SK-MEL-5 (cell line): ENCODE measurements around the gene CUL7. TPM values are rescaled to one million over a fixed set of nuclear protein-coding genes. Genes with fewer than 3 reads are reported as not detected.

Source experiments
- DNase-seq: peaks from one replicate; pipeline ENCODE4 v3.0.0-alpha.2; 2016; ENCODE audit warnings: low read depth, low spot score
- in situ Hi-C: cut with HindIII; loops from 2 replicates; pipeline ENCODE4 v1.10.0; 2016; ENCODE audit warnings: low sequenced_read_pairs, high pct_unique_total_duplicates, low pct_unique_long_range_greater_than_20kb
- polyA plus RNA-seq, 2 experiments: library from polyadenylated mRNA; depleted of rRNA; stranded (reverse); fragments of >200 nt; gene quantifications; 2 replicates each; pipeline ENCODE4 v1.2.3, GENCODE V29; 2015
- total RNA-seq: library from RNA; depleted of rRNA; stranded (reverse); fragments of >200 nt; shearing (Covaris generic); gene quantifications from 2 replicates; pipeline ENCODE4 v1.2.3, GENCODE V29; 2014; rRNA removed

Gene CUL7
- 18.8 and 20.2 TPM in 2 replicates for total RNA-seq
- polyA plus RNA-seq (2015; cell fraction: cytosol; rRNA removed): 21.8 and 30.3 TPM in 2 replicates
- 97.1 and 109 TPM in 2 replicates for polyA plus RNA-seq (2015; cell fraction: nucleus; rRNA removed)

DNA sequence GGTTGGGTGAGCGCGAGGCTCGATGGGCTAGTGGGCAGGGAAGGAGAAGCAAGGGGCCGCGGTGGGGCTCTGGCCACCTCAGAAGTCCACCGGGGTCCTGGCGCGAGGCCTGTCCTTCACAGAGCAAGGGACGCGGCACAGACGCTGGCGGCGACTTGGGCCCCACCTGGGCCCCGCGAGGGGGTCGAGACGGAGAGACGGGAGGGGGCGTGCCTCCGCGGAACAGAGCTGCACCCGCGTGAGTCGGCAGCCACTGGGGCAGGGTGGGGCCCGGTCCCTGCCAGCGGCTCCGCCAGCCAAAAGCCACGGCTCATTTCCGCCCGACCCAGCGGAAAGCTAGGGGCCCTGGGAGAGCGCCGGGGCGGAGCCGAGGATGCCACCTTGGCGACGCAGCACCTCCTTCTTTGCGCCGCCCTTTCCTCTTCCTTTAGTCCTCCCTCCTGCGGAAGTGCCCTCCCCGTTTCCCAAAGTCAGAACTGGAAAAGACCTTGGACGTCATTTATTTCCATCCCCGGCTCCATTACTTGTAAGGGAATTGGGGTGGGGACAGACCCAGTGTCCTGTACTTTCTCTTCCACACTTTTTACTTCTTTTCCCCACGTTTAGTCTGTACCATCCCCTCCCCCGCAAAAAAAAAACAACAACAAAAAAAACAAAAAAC lies at the start of gene CUL7:
CUL7 (minus strand) TSS at position 307 of the 661 bp plus-strand sequence. CDS start 1,063 bp downstream, outside the sequence.
- DNase-seq: peak; percentile 94
- in situ Hi-C loops: no loop called here

DNA sequence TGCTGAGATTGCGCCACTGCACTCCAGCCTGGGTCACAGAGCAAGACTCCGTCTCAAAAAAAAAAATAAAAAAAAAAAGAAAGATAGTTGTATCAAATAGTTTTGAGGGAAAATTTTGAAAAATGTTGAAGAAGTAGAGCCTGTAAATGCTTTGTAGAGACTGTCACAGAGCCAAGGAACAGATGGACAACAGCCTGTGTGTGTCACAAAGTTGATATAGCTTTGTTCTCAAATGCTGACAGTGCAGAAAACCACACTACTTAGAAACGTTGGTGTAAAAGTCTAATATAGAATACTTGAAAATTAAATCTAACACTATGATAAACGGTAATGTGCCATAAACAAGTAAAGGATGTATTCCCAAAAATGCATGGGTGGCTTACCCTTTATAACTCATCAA lies 47.8 kb upstream of the CUL7 start:
- in situ Hi-C loops: no loop called here
- no peak for DNase-seq

DNA sequence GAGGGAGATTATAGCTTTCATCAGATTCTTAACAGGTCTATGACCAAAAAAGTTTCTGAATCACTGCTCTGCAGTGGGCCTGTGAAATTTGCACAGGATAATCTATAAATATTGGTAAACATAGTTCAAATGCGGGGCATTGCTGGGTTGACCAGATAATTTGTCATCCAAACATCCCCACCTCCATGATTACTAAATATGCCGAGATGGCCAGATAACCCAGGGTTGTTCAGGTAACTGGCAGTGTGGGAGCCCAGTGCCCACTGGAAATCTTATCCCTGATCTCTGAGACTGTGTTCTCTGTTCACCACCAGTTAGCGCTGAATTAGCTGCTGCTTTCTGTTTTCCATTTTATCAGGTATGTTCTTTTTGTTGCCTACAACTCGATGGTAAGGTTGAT lies 43.9 kb upstream of the CUL7 start:
- in situ Hi-C loops: no loop called here
- no peak for DNase-seq

DNA sequence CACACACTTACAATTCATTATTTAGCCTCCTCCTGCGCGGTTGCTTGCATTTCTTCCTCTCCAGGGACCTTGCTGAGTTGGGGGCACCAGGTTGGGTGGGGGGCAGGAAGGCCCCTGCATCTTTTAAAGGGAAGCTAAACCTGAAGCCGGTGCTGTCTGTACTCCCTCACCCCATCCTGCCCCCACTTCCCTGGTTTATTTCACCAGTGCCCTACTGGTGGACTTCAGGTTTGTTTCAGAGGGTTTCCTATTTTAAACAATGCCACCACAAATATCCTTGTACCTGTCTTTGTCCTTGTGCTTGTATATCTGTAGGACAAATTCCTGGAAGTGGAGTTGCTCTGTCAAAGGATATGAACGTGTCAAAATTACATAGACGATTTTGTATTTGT lies 43.4 kb upstream of the CUL7 start:
- in situ Hi-C loops: no loop called here
- no peak for DNase-seq

DNA sequence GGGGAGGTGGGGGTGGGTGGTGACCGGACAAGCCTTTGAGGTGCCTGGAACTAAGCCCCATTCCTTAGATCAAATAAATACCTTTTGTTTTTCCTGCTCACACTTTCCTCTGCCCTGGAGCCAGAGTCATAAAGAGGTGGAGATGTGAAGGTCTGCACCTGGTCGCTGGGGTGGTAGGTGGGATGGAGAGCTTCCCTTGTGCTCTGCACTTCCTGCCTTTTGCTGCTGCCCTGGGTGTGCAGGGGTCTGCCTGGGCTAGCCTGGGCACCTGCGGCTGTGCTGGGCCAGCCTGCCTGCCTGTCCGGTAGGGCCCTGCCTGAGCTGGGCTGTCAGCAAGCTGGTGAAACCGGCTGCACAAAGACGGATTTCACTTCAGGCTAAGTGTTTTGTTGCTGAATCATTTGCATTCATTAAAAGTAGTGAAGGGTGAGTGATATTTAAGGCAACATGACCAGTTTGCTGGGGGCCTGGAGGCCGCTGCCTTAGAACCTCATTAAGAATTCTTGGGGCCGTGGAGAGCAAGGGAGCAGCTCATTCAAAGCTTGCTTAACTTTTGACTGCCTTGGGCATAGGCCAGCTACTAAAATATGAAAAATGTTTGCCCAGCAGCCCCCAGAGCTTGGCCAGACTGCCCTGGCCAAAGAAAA lies 42.9 kb upstream of the CUL7 start:
- DNase-seq: peak; percentile 38
- in situ Hi-C loops: no loop called here

DNA sequence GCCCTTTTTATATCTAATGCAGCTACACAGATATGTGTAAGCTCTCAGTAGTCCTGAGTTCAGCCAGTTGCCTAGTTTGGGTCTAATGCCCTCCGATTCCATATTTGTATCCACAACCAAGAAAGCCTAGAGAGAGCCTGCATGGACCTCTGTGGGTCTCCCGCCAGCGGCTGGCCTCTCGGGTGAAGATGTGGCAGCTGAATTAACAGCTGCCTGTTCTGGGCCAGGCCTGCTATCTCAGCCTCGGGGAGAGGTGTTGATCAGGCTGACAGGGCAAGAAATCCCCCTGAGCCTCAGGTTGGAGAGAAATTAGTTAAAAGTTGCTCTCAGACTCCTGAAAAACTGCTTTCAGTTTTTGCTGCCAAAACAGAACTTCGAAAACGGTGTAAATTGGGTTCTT lies 42.3 kb upstream of the CUL7 start:
- DNase-seq: no peak
- in situ Hi-C loops: no loop called here

DNA sequence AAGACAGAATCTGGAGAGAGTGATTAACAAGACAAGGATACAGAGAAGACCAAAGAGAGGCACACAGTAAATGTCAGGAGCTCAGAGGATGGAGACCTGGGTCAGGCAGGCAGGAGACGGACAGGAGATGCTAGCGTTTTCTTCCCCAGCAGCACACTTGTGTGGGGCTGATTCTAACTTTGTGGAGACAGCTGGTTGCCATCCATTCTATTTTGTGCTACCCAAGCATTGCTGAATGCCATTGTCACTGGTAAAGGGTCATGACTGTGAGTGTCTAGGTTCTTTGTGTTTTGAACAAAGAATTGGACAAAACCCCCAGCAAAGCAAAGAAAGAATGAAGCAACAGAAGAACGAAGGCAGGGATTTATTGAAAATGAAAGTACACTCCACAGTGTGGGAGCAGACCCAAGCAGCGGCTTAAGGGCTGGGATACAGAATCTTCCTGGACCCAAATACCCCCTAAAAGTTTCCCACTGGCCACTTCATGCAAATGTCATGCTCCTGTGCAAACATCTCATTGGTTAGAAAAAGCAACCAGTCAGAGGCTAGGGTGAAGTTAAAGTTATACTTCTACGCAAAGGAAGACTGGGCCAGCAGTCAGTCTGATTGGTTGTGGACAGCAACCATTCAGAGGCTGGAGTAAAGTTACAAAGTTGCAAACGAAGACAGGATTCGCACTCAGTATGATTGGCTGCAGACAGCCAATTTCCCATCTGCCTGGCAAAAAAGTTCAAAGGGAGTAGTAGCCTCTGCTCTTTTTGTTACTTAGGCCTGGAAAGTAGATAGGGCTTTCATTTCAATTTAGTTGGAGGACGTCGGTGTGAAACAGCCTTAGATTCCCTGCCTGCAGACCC lies 40.0 kb upstream of the CUL7 start:
- in situ Hi-C loops: no loop called here
- DNase-seq: peak; percentile 29

DNA sequence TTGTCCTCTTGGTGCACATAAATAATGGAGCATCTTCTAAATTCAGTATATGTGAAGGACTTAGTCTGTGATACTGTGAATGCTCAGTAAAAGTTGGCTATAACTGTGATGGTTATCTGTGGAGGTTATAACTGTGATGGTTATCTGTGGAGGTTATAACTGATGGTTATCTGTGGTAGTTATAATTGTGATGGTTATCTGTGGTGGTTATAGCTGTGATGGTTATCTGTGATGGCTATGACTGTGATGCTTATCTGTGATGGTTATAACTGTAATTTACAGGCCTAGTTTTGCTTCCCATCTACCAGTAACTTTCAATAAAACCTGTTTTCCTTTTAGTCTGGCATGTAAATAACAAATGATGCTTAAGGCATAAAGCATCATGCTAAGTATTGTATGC lies 39.0 kb upstream of the CUL7 start:
- DNase-seq: no peak
- in situ Hi-C loops: no loop called here

DNA sequence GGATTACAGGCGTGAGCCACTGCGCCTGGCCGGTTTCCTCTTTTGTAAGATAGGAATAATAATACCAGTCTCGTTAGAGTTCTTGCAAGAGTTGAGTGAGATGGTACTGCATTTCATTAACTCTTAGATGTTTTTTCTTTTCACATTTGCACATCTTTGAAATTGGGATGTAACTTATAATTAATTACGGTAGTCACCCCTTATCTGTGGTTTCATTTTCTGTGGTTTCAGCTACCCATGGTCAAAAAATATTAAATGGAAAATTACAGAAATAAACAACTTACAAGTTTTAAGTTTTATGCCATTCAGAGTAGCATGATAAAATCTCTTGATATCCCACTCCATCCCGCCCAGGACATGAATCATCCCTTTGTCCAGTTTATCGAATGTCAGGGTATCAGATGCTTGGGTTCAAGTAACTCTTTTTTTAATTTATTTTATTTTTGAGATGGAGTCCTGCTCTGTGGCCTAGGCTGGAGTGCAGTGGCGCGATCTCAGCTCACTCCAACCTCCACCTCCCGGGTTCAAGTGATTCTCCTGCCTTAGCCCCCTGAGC lies 37.9 kb upstream of the CUL7 start:
- in situ Hi-C loops: no loop called here
- DNase-seq: no peak

DNA sequence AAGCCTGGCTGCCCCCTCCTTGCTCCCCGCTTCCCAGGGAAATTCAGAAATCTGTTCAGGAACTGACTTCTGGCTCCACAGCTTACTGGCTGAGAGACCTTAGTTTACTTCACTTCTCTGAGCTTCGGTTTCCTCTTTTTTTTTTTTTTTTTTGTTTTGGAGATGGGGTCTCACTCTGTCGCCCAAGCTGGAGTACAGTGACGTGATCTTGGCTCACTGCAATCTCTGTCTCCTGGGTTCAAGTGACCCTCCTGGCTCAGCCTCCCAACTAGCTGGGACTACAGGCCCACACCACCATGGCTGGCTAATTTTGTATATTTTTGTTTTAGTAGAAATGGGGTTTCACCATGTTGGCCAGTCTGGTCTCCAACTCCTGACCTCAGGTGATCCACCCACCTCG lies 37.4 kb upstream of the CUL7 start:
- DNase-seq: no peak
- in situ Hi-C loops: no loop called here

DNA sequence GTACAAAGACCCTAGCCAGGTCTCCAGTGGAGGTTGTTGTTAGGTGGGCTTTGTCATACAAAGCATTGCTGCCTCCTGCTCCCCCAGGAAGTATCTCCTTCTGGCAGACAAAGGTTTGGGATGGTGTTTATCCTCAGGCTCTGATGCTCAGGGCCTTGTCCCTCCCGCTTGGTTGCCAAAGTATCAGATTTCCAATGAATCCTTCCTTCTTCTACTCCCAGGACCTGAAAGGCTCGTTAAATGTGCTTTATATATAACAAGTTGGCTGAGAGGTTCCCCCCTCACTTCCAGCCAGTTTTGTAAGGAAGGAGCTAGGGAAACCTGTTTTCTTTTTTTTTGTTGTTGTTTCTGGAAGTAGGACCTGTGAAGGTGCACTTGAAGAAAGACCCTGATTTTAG lies 36.9 kb upstream of the CUL7 start:
- in situ Hi-C loops: no loop called here
- no peak for DNase-seq

DNA sequence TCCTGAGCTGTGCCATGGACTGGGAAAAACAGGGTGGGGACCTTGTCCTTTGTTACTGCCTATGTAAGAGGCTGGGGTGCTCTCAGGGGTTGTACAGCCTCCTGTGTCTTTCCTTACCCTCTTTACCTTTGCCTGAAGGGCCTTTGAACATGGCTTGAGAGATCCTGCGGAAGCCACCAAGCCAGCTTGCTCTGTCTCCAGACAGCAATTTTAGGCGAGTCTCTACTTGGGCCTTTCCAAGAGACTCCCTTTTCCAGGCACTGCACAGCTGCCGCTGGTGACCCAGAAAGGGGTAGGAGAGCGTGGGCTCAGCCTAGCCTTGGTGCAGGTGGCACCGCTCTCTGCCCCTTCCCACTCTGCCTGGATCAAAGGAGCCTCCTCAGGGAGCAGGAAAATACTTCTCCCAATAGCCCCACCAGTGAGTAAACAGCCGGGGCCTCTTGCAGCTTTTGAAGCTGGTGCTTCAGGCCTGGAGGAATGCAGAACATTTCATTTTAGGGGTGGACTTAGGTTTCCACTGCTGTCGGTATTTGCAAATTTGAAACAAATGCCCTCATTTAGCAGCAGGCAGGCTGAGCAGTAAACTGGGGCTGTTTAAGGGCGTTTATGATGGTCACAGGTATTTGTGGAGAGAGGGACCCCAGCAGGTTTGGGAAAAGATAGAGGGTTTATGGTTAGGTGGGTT lies 36.4 kb upstream of the CUL7 start:
- no peak for DNase-seq
- in situ Hi-C loops: no loop called here

DNA sequence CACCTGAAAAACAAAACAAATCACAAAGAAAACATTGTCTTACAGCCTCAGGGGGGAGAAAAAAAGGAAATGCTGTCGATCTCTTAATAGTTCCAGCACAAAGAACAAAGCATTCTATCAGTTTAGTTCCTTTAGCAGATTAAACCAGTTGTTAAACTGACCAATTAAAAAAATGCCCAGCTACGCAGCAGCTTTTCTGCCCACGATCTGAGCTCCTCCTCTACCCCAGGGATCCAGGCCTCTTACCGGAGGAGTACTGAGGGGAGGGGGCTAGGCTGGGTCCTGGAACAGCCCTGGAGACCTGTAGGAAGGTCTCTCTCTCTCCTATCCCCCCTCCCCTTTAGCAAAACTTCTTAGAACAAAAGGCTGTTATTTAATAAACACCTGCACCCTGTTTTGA lies 35.8 kb upstream of the CUL7 start:
- DNase-seq: peak; percentile 28
- in situ Hi-C loops: no loop called here

DNA sequence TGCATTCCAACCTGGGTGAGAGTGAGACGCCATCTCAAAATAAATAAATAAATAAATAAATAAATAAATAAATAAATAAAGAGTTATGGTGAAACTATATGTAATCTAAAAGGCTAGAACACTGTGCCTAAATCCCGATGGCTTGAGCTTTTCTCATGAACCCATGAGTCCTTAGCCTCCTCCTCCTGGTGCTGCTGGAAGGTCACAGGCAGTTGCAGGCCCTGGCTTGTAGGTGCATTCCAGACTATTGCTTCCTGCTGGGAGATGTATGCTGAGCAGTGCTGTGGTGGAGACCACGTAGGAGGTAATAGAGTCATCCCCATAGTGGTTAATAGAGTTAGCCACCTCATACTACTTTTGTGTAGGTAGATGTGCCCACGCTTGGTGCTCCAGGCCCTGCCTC lies 35.0 kb upstream of the CUL7 start:
- no peak for DNase-seq
- in situ Hi-C loops: no loop called here

DNA sequence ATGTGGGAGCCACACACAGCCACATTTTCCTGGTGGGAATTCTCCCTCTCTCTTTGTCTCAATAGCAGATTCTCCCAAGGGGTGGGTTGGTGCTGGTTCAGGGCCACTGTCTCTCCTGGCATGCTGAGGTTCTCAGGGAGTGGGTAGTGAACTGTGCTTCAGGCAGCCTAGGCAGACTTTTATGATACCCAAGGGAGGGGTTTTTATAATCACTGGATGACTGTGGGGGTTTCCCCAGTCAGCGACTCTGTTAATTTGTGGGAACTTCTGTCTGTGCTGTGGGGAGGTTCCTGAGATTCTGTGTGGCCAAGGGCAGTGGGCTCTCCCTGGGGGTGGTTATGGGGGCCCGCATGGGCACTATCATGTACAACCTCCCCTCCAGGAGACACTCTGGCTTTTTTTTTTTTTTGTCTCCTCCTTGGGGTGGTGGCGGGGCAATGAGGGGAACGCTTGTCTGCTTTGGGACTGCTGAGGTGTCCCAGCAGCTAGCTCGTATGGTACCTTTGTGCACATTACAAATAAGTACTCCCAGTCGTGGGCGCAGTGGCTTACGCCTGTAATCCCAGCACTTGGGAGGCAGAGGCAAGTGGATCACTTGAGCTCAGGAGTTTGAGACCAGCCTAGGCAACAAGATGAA lies 32.5 kb upstream of the CUL7 start:
- in situ Hi-C loops: no loop called here
- no peak for DNase-seq

DNA sequence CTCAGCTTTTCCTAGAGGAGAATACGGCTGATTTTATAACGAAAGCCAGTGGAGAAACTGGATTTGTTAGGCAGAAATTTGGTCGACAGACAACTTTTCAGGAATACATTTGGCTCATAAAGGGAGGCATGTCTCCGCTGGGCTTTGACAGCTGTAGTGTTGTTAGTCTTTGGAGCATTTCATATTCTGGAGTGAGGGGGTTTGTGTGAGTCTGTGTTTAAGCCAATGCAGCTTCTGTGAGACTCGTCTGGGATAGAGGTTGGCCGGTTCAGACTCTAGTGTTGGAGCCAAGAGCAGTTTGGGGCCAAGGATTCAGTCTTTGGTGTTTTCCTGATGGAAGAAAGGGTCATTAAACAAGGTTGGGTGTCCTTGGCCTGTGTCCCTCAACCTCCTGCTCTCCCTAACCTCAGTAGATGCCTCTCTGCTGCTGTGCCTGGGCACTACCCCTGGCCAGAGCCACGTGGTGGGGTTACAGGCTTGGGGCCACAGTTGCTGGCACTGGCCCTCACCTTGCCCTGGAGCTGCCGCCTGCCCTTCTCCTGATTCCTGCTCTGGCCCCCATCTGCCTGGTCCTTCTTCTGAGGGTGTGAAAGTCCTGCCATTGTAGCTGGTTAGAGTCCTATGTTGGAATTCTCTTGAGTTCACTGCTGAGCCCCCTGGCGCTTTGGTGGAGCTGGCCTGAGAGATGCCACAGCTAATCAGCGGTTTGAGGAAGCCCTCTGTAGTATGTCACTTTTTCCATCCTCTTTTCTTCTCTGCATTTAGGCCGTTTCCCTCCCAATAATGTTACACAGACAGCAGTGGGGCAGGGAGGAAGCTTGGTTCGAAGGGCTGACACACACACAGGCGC lies 29.4 kb upstream of the CUL7 start:
- in situ Hi-C loops: no loop called here
- no peak for DNase-seq
